CD4-positive, alpha-beta T cell treated with Interleukin-10 for 1 hour (primary cell): ENCODE measurements around the gene DEPDC5.
"Not testable (repeated sequence)": the region's sequence is repeated elsewhere in the genome, so short reads cannot be mapped to it uniquely, and the experiment has no call there.

Experiments
- DNase-seq: peaks from one replicate; pipeline ENCODE4 v3.0.0-alpha.2; 2020

DEPDC5 gene

GRCh38 chr22:31753634-31754501, at the start of gene DEPDC5:
TSS of gene DEPDC5 (plus strand) at chr22:31754019. CDS start at chr22:31754922, 903 bp downstream.
- DNase-seq: peak; percentile 97

GRCh38 chr22:31707519-31707918, 46.3 kb upstream of the DEPDC5 start:
- no peak for DNase-seq

- DNase-seq: not testable (repeated sequence)
These were observed 42.6 kb upstream of the DEPDC5 start for GRCh38 chr22:31711226-31711625.

GRCh38 chr22:31715147-31715778, 38.6 kb upstream of the DEPDC5 start:
- DNase-seq: no peak

GRCh38 chr22:31719850-31720471, 33.9 kb upstream of the DEPDC5 start:
- DNase-seq: no peak

GRCh38 chr22:31723723-31724122, 30.1 kb upstream of the DEPDC5 start:
- DNase-seq: no peak

GRCh38 chr22:31726692-31727091, 27.1 kb upstream of the DEPDC5 start:
- DNase-seq: no peak

GRCh38 chr22:31728857-31729256, 25.0 kb upstream of the DEPDC5 start:
- no peak for DNase-seq

- DNase-seq: no peak
These were observed 23.5 kb upstream of the DEPDC5 start for GRCh38 chr22:31730344-31730711.

- DNase-seq: no peak
These were observed 21.6 kb upstream of the DEPDC5 start for GRCh38 chr22:31732089-31732829.

- no peak for DNase-seq
These were observed 20.2 kb upstream of the DEPDC5 start for GRCh38 chr22:31733580-31734079.

- no peak for DNase-seq
These were observed 19.3 kb upstream of the DEPDC5 start for GRCh38 chr22:31734512-31734911.

GRCh38 chr22:31736458-31736857, 17.4 kb upstream of the DEPDC5 start:
- no peak for DNase-seq

- no peak for DNase-seq
These were observed 15.9 kb upstream of the DEPDC5 start for GRCh38 chr22:31737932-31738331.

GRCh38 chr22:31738566-31738965, 15.3 kb upstream of the DEPDC5 start:
- no peak for DNase-seq

- no peak for DNase-seq
These were observed 14.0 kb upstream of the DEPDC5 start for GRCh38 chr22:31739795-31740201.

- DNase-seq: not testable (repeated sequence)
These were observed 13.5 kb upstream of the DEPDC5 start for GRCh38 chr22:31740314-31740713.

GRCh38 chr22:31742115-31742514, 11.7 kb upstream of the DEPDC5 start:
- DNase-seq: no peak

- no peak for DNase-seq
These were observed 11.1 kb upstream of the DEPDC5 start for GRCh38 chr22:31742682-31743081.

- DNase-seq: no peak
These were observed 9.9 kb upstream of the DEPDC5 start for GRCh38 chr22:31743871-31744270.

- DNase-seq: no peak
These were observed 6.4 kb upstream of the DEPDC5 start for GRCh38 chr22:31747441-31747840.

GRCh38 chr22:31748490-31748889, 5.3 kb upstream of the DEPDC5 start:
- no peak for DNase-seq
